NCI-H187 treated with DMSO at 0.1 percent for 48 hours (cell line): ENCODE data around the gene SPECC1.
"Not testable (repeated sequence)": the region's sequence is repeated elsewhere in the genome, so short reads cannot be mapped to it uniquely, and the experiment has no call there.

Source experiments
- DNase-seq: peaks from one replicate; lab custom pipeline; 2025; lab: John Stamatoyannopoulos, UW

Gene SPECC1

GRCh38 chr17:20068445-20068844, 59.3 kb downstream of the SPECC1 start:
- no peak for DNase-seq

- no peak for DNase-seq
Observed at GRCh38 chr17:20071824-20072691, 62.9 kb downstream of the SPECC1 start.

- no peak for DNase-seq
Observed at GRCh38 chr17:20072692-20072992, 63.5 kb downstream of the SPECC1 start.

GRCh38 chr17:20073055-20073979, 64.2 kb downstream of the SPECC1 start:
- DNase-seq = no peak

GRCh38 chr17:20074001-20074400, 64.8 kb downstream of the SPECC1 start:
- DNase-seq = no peak

GRCh38 chr17:20074489-20074888, 65.3 kb downstream of the SPECC1 start:
- DNase-seq = no peak

GRCh38 chr17:20076137-20076536, 67.0 kb downstream of the SPECC1 start:
- not testable (repeated sequence) for DNase-seq

- DNase-seq = no peak
Observed at GRCh38 chr17:20077978-20078685, 69.0 kb downstream of the SPECC1 start.

- DNase-seq = no peak
Observed at GRCh38 chr17:20080513-20080912, 71.4 kb downstream of the SPECC1 start.

- DNase-seq = no peak
Observed at GRCh38 chr17:20083156-20083859, 74.1 kb downstream of the SPECC1 start.

GRCh38 chr17:20084621-20085282, 75.6 kb downstream of the SPECC1 start:
- DNase-seq = no peak

GRCh38 chr17:20085283-20085845, 76.2 kb downstream of the SPECC1 start:
- no peak for DNase-seq

- DNase-seq = no peak
Observed at GRCh38 chr17:20086416-20087076, 77.4 kb downstream of the SPECC1 start.

GRCh38 chr17:20087538-20088250, 78.5 kb downstream of the SPECC1 start:
- no peak for DNase-seq

- DNase-seq = no peak
Observed at GRCh38 chr17:20089756-20090547, 80.8 kb downstream of the SPECC1 start.

GRCh38 chr17:20091174-20092029, 82.2 kb downstream of the SPECC1 start:
- no peak for DNase-seq

GRCh38 chr17:20092261-20092867, 83.2 kb downstream of the SPECC1 start:
- no peak for DNase-seq
